Central memory CD4-positive, alpha-beta T cell (primary cell): ENCODE measurements around the gene LYST.
A peak's percentile ranks its signal among the peaks of the same experiment; 100 is the strongest.

Experiments
- DNase-seq: peaks from one replicate; pipeline ENCODE4 v3.0.0; 2022

The LYST gene

DNA sequence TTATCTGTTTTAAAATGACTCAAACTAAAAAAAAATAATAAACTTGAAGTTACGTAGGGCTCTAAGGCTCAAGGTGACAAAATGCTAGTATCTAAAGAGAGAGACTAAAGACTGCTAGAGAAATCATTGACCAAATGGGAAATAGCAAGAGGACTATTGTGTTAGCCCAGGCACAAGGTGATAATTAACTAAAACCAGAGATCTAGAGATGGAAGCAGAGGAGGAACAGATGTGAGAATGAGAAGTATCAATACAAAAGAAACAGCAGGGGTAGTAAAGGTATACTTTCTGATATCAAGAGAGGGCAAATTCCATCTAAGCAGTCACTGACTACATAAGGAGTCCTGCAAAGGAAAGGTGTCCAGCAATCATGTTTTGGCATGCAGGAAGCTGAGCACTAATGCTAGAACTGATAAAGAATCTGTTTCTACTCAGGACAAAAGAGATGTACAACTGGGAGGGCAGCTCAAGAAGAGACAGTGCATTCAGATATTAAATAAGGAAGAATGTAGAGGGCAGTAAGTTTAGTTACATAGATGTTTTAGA lies 116.9 kb downstream of the LYST start:
- DNase-seq = no peak

DNA sequence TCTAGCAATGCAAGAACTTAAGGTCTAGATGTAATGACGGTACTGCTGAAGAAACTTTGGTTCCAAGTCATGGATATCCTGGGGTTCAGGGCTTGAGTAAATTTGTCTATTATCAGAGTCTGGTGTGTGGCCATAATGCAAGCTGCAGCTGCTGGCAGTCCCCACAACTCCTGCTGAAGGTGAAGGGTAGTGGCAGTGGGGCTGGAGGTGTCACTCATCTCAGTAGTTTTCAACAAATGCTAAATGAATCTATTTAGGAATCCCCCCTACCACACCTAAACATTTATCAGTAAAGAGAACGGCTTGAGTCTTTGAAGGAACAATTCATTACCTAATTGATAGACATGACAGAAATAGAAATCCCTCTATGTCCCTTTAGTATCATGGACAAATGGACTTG lies 118.0 kb downstream of the LYST start:
- no peak for DNase-seq

DNA sequence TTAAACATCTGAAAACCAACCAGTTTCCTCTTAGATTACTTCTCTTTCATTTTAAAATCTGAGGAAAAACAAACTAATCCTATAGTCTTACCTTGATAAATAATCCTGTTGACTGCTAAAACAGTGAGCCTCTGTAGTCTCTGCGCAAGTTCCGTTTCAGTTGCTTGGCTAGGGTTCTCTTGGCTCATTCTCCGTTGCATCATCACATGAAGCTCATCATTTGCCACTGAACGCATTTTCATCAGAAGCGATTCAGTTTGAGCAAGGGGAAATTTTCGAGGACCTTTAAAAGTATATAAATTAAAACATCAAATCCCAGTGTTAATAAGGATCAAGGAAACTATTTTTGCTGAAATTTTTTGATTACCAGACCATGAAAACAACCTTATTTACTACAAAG lies 120.5 kb downstream of the LYST start:
- DNase-seq = no peak

DNA sequence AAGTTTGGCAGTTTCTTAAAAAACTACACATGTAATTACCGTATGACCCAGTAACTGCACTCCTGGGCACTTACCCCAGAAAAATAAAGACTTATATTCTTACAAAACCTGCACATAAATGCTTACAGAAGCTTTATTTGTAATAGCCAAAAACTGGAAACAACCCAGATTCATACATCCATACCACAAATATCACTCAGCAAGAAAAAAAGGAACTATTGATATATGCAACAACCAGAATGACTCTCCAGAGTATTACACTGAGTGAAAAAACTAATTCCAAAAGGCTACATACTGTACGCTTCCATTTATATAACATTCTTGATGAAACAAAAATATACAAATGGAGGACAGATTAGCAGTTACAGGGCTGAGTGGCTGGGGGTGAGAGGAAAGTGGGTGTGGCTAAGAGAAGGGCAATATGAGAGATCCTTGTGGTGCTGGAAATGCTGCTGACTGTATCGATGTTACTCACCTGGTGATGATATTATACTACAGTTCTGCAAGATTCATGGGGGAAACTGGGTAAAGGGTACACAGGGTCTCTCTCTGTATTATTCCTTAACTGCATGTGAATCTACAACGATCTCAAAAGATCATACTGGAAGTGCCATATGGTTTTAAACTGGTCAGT lies 121.1 kb downstream of the LYST start:
- DNase-seq = no peak

DNA sequence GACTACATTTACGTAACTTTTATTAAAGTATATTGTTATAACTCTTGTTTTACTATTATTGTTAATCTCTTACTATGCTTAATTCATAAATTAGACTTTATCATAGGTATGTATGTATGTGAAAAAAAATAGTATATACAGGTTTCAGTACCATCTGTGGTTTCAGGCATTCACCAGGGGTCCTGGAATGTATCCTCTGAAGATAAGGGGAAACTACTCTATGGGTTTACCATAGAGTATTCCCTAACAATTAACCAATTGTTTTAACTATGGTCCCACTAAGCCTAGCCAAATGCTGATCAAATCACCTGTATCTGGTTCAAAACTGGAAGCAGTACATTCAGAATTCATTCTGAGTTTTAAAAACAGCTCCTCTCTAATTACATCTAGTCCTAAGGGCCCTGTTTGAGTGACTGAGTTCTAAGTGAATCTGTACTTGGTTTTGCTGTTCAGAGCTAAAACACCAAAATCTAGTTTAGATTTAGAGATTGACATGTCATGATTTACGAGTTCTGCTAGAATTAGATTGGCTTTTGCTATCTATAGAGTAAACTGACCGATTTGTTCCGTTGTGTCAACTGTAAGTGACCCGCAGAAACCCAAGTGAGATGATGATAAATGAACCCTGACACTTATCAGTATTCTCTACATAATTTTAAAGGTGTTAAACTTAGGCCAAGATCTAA lies 123.6 kb downstream of the LYST start:
- no peak for DNase-seq

DNA sequence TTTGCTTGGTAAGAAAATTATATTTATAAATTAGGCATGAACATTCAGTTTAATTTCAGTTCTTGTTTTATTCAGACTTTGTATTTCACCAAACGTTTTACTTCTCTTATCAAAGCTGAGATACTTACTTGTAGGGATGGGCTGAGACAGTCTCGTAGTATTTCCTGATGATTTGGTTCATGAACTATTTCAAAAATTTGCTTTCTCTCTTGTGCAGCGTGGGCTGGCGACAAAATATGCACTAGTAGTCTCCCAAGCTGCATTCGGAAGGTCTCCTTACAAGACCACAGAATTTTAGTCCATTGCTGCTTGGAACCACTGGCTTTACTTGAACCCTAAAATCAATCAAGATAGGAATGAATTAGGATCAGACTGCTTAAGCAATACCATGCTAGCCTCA lies 125.4 kb downstream of the LYST start:
- no peak for DNase-seq

DNA sequence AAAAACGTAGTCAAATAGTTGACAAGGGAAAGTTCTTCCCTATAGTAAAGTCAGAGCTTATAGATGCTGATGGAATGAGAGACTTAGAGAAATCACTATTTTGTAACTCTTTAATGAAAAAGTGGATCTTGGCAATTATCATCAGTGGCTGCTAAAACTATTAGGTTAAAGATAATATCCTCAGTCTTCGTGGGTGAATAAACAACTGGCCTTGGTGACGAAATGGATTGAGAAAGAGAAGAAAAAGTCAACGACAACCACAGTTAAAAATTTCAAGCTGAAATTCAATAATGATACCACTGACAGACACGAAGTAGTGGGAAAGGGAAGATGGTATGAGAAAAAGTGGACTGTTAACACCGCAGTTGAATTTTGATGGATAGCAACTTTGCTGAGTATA lies 127.1 kb downstream of the LYST start:
- no peak for DNase-seq

DNA sequence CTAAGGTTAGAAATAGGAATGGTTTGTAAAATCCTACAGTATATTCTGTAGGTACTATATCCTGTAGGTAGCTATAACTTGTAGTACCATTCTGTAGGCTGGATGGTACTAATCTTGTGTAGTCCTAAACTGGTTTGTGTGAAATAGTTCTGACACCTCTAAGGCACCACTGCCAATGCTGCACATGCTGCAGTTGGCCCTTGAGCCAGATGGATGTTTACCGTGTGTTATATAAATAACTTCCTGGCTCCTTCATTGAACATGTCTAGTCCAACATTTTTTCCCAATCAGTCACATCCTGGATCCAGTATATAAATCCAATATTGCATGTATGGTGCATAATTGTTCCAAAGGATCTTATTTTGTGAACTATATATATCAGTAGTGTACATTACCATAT lies 127.6 kb downstream of the LYST start:
- DNase-seq = no peak

DNA sequence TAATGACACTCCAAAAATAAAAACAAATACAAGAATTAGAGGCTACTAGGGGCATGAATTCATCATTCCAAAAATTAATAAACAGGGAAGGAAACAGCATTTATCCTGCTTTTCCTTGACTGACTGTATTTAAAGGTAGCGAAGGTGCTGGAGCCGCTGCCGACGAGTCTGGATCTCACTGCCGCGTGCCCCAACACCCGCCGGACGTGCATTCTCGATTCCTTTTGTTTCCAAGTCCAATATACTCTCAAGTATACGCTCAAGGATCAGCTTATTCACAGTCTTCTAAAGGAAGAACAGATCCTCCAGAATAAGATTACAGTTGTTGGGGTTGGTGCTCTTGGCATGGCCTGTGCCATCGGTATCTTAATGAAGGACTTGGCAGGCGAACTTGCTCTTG lies 129.0 kb downstream of the LYST start:
- no peak for DNase-seq

DNA sequence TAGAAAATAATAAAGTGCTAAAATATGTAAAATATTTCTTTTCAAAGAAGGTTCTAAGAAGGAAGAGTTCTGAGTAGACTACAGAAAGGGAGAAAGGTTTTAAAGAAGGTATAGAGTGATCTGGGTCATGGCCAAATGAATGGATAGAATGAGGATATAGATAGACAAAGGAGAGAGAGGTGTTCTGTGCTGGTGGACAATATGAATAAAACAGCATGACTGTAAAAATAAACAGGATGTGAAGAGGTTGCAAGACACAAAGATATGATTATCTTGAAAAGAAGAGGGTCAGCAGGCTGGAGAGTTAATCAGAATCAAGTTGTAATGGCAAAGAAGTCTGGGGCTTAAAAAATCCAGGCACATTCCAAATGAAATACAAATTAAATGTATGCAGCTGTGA lies 130.4 kb downstream of the LYST start:
- no peak for DNase-seq

DNA sequence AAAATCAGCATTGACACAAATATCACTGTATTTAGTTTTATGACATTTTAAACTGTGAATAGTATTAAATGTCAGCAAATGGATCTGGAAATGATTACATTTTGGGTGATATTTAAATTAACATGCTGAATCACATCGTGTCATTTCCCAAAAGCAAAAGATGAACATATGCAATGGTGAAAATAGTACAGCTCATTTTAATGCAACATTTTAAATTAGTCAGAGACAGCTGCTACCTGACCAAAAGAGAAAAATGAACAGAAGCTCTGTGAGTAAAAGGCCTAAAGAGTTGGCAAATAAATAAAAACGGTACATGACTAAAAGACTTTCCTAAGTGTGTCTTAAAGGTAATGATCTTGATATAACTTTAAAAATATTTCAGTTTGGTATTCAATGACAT lies 131.1 kb downstream of the LYST start:
- no peak for DNase-seq

DNA sequence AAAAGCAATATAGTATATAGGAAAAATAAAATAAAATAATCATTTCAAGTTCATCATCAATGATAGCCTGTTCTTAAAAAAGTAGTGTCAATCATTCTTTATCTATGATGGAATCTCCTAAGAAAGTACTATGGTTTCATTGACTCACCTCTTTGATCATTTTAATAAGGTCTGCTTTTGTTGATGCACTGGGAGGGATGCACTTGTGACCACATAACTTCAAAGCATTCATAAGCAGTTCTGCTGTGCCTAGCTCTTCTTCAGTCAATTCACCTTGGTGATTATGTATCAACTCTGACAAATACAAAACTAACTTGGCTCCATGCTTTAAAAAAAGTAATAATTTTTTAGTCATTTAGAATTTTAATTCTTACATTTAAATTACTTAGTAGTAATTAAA lies 132.4 kb downstream of the LYST start:
- DNase-seq = peak; percentile 33

DNA sequence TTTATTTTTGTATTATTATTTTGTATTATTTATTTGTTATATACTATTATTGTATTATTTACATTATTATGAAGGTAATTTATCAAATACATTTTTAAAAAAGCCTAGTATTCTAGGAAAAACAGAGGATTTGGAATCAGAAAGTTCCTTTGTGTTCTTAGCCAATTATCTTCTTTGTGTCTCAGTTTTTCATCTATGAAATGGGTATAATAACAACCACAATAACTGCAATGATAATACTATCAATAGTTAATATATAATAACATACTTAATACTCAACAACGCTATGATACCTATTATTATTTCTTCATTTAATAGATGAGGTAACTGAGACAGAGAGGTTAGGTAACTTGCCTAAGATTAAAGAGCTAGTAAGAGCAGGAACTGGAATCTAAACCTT lies 136.7 kb downstream of the LYST start:
- no peak for DNase-seq

DNA sequence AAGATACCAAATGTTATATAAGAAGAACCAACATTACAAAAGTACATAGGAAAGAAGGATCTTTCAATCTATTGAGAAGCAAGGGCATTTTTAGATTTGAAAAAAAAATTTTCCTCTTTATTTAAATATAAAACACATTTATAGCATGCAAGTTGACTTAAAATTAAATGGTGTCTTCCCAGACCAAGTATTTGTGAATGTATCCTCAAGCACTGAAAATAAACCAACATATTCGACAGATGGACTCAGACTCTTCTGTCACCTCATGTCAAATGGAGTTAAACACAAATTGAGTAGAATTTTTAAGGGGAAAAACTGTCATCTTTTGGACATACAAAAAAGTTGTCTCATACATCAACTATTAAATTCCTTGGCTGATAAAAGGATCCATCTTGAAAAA lies 140.1 kb downstream of the LYST start:
- no peak for DNase-seq

DNA sequence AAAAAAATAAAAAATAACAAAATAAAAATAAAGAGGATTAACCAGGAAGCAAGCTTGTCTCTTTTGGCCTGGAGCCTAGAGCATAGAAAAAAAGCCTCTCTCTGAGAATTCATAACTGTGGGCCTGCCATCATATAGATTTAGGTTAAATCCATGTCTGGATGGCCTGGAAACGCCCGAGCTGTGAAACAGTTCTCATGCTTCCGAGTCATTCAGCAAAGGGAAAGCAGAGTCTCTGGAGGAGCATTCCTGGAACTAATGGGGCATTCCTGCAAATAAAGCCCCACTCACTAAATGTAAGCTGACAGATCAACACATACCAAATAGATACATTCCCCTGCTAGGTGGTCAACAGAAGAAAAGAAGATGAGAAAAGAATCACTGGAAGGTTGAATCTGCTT lies 141.3 kb downstream of the LYST start:
- DNase-seq = no peak

DNA sequence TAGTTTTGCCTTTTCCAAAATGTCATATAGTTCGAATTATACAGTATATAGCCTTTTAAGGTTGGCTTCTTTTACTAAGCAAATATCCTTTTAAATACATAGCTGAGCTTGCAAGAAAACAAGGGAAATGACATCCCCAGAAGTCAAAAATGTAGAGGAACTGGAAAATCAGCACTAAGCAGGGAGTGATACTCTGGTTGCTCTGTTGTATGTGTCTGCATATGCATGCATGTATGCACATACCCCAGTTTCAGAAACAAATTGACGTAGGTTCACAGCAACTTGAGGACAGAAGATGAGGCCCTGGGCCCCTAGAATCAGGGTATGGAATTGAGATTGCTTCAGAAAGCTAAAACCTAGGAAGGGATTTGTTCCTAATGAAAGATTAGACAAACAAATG lies 142.0 kb downstream of the LYST start:
- DNase-seq = no peak

DNA sequence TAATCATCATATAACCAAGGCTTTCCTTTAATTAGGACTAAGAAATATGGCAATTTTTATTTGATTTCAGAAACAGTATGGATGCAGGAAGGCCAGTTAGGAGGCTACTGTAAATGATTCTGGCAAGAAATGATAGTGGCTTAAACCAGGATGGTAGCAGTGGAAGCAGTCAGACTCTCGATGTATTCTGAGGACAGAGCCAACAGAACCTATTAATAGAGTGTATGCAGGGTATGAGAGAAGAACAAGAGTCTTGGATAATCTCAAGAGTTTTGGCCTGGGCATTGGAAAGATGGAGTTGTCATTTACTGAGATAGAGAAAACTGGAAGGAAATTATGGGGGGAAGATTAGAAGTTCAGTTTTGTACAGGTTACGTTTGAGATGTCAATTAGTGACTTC lies 143.8 kb downstream of the LYST start:
- DNase-seq = no peak

DNA sequence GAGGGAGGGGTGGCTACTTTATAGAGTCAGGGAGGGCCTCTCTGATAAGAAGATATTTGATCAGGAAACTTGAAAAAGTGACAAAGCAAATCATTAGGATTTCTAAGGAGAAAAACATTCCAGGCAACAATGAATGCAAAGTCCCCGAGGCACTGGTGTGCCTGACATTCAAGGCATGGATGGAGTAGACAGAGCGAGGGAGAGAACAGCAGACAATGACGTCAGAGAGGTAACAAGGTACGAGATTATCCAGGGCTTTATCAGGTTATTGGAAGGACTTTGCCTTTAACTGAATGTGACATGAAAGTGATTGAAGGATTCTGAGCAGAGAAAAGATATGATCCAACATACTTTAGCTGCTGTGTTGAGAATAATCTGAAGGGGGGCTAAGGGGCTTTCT lies 144.7 kb downstream of the LYST start:
- no peak for DNase-seq

DNA sequence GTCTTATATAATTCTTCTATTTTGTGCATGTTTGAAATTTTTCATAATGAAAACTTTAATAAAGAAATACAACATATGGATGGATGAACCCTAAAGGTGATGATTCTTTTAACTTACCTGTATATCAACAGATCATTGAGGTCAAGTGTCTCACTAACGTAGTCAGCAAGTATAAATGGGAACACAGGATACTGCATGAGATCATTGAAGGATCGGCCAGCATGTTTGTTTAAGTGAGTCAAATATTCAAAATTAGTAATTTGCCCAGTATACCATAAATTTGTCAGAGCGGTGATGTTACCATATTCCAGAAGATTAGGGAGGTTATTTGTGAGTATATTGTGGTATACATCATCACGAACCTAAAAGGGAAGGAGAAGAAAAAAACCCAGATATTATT lies 146.2 kb downstream of the LYST start:
- DNase-seq = no peak

DNA sequence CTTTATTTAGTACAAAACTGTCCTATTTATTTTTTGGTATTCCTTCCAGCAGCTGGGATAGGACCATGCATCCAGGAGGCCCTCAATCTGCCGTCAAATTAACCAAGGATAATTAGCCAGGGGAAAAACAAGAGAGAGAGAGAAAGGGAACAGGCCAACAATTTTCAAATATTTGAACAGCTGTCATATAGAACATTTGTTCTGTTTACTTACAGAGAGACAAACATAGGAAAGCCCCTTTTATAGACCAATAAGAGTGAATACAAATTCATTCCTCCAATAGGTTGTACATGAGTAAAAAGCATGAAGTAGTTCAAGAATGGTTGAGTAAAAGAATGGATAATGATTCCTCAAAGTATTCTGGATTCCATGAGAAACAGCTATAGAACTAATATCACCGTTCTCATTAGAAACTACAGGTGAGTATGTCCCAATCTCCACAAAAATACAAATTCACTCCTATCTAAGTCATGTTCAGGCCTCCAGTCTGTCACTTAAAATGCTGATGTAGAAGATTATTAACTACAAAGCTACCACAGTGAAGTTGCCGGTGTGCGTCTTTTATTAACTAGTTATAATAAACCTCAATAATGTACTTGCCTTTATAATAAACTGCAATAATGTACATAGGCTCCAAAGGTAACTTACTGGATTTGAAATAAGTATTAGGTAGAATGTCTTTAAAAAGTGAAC lies 152.4 kb downstream of the LYST start:
- no peak for DNase-seq

DNA sequence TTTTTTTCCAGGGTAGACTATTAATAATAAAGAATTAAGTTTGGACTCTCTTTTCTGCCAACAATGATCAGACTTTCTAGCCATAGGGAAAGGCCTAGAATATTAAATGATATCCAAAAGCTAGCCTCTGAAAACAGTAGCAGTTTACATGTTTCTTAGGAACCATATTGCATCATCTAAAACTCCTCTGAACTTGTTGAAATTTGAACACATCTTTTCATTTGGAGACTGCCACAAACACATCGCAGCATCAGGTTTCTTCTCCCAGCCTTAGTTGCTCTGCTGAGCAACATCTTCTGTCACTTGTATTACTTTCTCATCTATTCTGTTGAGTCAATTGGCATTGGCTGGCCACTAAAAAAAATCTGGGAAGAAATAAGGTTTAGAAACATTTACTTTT lies 153.9 kb downstream of the LYST start:
- no peak for DNase-seq

DNA sequence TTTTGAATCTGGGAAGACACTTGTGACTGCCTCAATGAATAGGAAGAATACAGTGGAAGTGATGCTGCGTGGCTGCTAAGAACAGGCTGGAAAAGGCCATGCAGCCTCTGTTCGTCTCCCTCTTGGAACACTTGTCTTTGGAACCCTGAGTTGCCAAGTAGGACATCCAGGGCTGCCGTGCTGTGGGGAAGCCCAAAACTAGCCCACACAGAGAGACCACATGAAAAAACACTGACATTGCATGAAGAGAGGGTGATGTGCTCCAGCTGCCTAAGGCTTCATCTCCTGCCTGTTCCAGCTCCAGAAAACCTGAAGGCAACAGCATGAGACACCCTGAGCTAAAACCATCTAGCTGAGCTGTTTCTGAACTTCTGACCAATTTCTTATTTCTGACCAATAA lies 156.0 kb downstream of the LYST start:
- DNase-seq = no peak

DNA sequence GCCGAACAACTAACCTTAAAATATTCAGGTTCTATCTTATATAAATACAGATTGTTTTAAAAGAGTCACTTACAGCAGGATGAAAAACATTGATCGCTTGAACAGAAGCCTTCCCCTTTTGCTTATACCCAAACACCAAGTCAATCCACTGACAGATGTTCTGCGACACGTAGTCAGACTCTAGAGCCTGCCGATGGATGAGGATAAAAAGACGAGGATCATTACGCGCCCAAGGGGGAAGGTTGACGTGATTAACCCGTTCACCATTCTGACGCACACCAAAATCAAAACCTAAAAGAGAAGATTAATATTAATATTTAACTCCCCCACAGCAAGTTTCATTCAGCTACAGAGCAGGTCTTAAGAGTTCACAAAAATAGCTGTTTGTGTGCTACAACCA lies 157.7 kb downstream of the LYST start:
- DNase-seq = no peak

DNA sequence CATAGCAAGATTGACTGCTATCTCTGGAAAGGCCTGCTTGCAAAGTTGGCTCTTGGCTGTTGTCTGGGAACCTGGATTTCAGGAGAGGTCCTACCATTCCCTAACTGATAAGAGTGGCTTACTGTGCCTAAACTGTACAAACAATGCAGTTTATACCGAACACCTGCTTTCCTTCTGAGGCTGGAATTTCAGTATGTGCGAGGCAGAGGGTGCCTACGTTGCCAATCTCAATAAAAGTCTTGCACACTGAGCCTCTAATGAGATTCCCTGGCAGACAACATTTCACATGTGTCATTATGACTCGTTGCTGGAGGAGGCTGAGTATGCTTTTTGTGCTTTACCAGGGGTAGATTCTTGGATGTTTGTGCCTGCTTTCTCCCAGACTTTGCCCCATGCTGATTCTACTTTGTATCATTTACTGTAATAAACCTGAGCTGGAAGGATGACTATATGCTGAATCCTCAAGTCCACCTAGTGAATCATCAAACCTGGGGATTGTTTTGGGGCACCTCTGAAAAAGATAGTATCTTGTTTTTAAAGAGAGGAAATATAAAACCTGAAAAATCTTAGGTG lies 158.2 kb downstream of the LYST start:
- no peak for DNase-seq
